Thyroid gland (tissue), 4 donors: ENCODE data around the gene TRMT1L. TPM values are rescaled to one million over a fixed set of nuclear protein-coding genes. Genes with fewer than 3 reads are reported as not detected.
A peak's percentile ranks its signal among the peaks of the same experiment; 100 is the strongest.

Experiments
- DNase-seq, 2 donors: peaks; one replicate each; pipeline ENCODE4 v3.0.0-alpha.2; 2019
- H3K27ac ChIP-seq, 3 donors: fragments of 200-600 bp; sonication (generic); 1 replicate in 2 of 3; 2 replicates in 1 of 3; pipeline ENCODE4 v1.5.1; 2016 to 2019; ENCODE audit warnings: mild to moderate bottlenecking in 1 of 3, moderate library complexity in 1 of 3
- H3K27me3 ChIP-seq: fragments of 200-600 bp; sonication (generic); one replicate; pipeline ENCODE4 v1.5.1; 2019
- H3K36me3 ChIP-seq, 2 donors: fragments of 200-600 bp; sonication (generic); one replicate each; pipeline ENCODE4 v1.5.1; 2016 to 2019
- H3K4me1 ChIP-seq, 2 donors: fragments of 200-600 bp; sonication (generic); one replicate each; pipeline ENCODE4 v1.5.1; 2017 to 2019
- H3K4me3 ChIP-seq, 3 donors: fragments of 200-600 bp; sonication (generic); replicated peaks in 1 of 3; 1 replicate in 2 of 3; 2 replicates in 1 of 3; pipeline ENCODE4 v1.5.1; 2016; ENCODE audit warnings: mild to moderate bottlenecking in 1 of 3
- H3K9me3 ChIP-seq: fragments of 200-600 bp; sonication (generic); one replicate; pipeline ENCODE4 v1.5.1; 2017
- CTCF ChIP-seq, 6 experiments: fragments of 200-600 bp in 3 of 6; fragments of 450-650 bp in 3 of 6; sonication (generic) in 3 of 6; IDR thresholded peaks; one replicate each; pipeline ENCODE4 v1.5.1; 2016 to 2019; ENCODE audit warnings: antibody characterized with exemption in 6 of 6, mild to moderate bottlenecking in 2 of 6, inconsistent platforms in 1 of 6, moderate library complexity in 1 of 6
- POLR2A ChIP-seq, 2 donors: fragments of 450-650 bp; IDR thresholded peaks; one replicate each; pipeline ENCODE4 v1.6.1; 2017; ENCODE audit warnings: antibody characterized with exemption in 2 of 2, mild to moderate bottlenecking in 2 of 2, moderate library complexity in 1 of 2
- WGBS, 2 donors: methylation state at CpG; one replicate each; pipeline ENCODE4 v1.1.5; 2017; 5-methylcytosine and 5-hydroxymethylcytosine counted together
- intact Hi-C: fragments of 100-400 bp; cut with DNase I; formaldehyde crosslinking; loops from one replicate; pipeline ENCODE4 v1.15.1; 2023
- total RNA-seq, 4 donors: library from RNA; depleted of rRNA; stranded (reverse); fragments of >200 nt; gene quantifications; one replicate each; pipeline ENCODE4 v1.2.3, GENCODE V29; 2016

Gene TRMT1L
- total RNA-seq, 4 donors from 2014 or later, result 25.2 to 31.7 (median 27.1) TPM

GRCh38 chr1:185156288-185156853, 382 bp downstream of the TRMT1L start:
- Histone ChIP-seq H3K36me3 (no peaks in the 10 kb centered on the region), H3K4me3 (peak overlapping the region; percentile 44 to 79 (median 66)), H3K27ac (peak overlapping the region; percentile 96 to 98 (median 98)), H3K27me3 (no peaks in the 10 kb centered on the region), H3K4me1 (peaks cover 12 to 23% of the 10 kb centered on the region in 2 donors), H3K9me3 (no peaks in the 10 kb centered on the region)
- 0 to 1% methylated on average over 24 of the region's 30 CpGs for WGBS, 2 donors
- intact Hi-C loops, result no loop called here
- DNase-seq, result no peak
- TF ChIP-seq CTCF (IDR thresholded peaks at IDR 0.05) (no peak), POLR2A (IDR thresholded peaks at IDR 0.05) (no peak)

- Histone ChIP-seq H3K4me3 (peak overlapping the region; percentile 44 to 79 (median 66)), H3K9me3 (no peaks in the 10 kb centered on the region), H3K4me1 (peaks cover 12 to 23% of the 10 kb centered on the region in 2 donors), H3K36me3 (no peaks in the 10 kb centered on the region), H3K27ac (peak overlapping the region; percentile 96 to 98 (median 98)), H3K27me3 (no peaks in the 10 kb centered on the region)
- no peak for DNase-seq
- intact Hi-C loops, result no loop called here
- 12 to 13% methylated on average over 11 of the region's 11 CpGs for WGBS, 2 donors
- TF ChIP-seq POLR2A (IDR thresholded peaks at IDR 0.05) (no peak), CTCF (IDR thresholded peaks at IDR 0.05) (no peak)
Measured at GRCh38 chr1:185155600-185156287, 1.0 kb downstream of the TRMT1L start.

GRCh38 chr1:185154912-185155513, 1.7 kb downstream of the TRMT1L start:
- no peaks in the 10 kb centered on the region for H3K9me3 ChIP-seq
- H3K27ac ChIP-seq, result peak overlapping the region in 2 of 3 donors; percentile 98
- TF ChIP-seq POLR2A (IDR thresholded peaks at IDR 0.05) (no peak), CTCF (IDR thresholded peaks at IDR 0.05) (no peak)
- peaks cover 12 to 23% of the 10 kb centered on the region in 2 donors for H3K4me1 ChIP-seq
- intact Hi-C loops, result no loop called here
- no peak for DNase-seq
- peak overlapping the region in 1 of 3 donors; percentile 66 for H3K4me3 ChIP-seq
- H3K36me3 ChIP-seq, result peaks cover 0 to 5% of the 10 kb centered on the region in 2 donors
- no peaks in the 10 kb centered on the region for H3K27me3 ChIP-seq
- 20 to 34% methylated on average over 2 of the region's 2 CpGs for WGBS, 2 donors

- H3K27ac ChIP-seq, result no peak overlapping the region
- peaks cover 12 to 19% of the 10 kb centered on the region in 2 donors for H3K4me1 ChIP-seq
- WGBS, 2 donors, result 89 to 90% methylated on average over 3 of the region's 3 CpGs
- H3K27me3 ChIP-seq, result no peaks in the 10 kb centered on the region
- DNase-seq, result no peak
- intact Hi-C loops, result no loop called here
- TF ChIP-seq POLR2A (IDR thresholded peaks at IDR 0.05), result no peak
- TF ChIP-seq CTCF (IDR thresholded peaks at IDR 0.05), result no peak
- no peaks in the 10 kb centered on the region for H3K9me3 ChIP-seq
- peaks cover 5 to 10% of the 10 kb centered on the region in 2 donors for H3K36me3 ChIP-seq
- H3K4me3 ChIP-seq, result no peak overlapping the region
Measured at GRCh38 chr1:185152187-185152767, 4.5 kb downstream of the TRMT1L start.
